SKM-1 treated with dmso at 0.1 percent for 144 hours (cell line): ENCODE data around the gene ROR1.
"Not testable (repeated sequence)": the region's sequence is repeated elsewhere in the genome, so short reads cannot be mapped to it uniquely, and the experiment has no call there.

Experiments used
- DNase-seq: peaks from one replicate; lab custom pipeline; 2025; ENCODE audit not compliant: unreplicated experiment; lab: John Stamatoyannopoulos, UW

Gene ROR1

DNA sequence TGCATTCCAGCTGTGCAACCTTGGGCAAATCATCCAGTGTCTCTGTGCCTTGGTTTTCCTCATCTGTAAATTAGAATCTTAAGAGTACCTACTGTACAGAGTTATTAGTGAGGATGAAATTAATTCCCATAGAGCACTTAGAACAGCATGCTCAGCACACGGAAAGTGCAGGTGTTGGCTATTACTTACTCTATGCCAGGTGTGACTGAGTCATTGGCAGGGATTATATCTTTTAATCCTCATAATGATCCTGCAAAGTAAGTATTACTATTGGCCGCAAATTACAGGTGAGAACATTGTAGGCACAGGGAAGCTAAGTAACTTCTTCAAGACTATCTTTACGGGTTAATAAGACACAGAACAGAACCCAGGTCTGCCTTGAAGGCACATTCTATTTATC lies 423.3 kb downstream of the ROR1 start:
- DNase-seq, result no peak

GRCh38 chr1:64199154-64199553 lies 425.3 kb downstream of the ROR1 start:
- DNase-seq, result no peak

GRCh38 chr1:64200064-64200463 lies 426.2 kb downstream of the ROR1 start:
- no peak for DNase-seq

- DNase-seq, result no peak
Measured at GRCh38 chr1:64203420-64203819, 429.6 kb downstream of the ROR1 start, which contains the start of gene UBE2U. UBE2U (plus strand) TSS chr1:64203623; CDS start chr1:64204051, 428 bp downstream.

DNA sequence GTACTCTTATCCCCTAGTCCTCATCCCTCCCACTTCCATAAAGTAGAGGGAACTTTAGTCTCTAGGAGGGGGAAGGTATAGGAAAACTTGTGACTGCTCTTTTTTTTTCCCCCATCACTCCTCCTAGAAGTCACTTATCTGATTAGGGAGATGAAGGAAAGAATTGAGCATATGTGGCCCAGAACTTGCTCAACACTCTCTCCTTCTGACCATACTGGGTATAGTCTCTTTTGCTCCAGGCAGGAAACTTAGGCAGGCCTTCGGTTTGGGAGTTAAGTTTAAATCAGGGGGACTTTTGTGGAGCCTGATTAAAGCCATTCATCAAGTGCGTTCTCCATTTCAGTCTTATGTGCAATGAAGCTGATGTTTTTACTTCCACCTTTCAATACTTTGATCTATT lies 435.4 kb downstream of the ROR1 start:
- no peak for DNase-seq

- DNase-seq, result no peak
Measured at GRCh38 chr1:64212031-64212430, 438.2 kb downstream of the ROR1 start.

DNA sequence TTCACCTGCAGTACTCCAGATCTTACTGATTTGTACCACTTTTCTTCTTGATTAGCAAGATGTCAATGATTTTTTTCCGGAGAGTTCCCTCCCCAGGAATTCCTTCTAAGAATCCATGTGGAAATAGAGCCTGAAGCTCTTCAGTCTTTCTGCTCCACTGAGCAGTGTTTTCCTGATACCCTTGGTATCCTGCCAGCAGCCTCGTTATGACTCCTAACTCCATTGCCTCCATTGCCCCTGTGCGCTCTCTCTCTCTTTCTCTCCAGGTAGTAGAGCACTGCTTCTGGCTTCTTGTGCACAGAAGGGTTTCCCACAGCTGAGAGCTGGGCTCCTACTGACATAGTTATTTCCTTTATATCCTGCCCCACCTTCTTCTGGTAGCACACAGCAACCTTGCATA lies 441.8 kb downstream of the ROR1 start:
- no peak for DNase-seq

- no peak for DNase-seq
Measured at GRCh38 chr1:64220241-64220640, 446.4 kb downstream of the ROR1 start.

GRCh38 chr1:64223329-64224151 lies 449.7 kb downstream of the ROR1 start:
- no peak for DNase-seq

- DNase-seq, result not testable (repeated sequence)
Measured at GRCh38 chr1:64224236-64224635, 450.4 kb downstream of the ROR1 start.

GRCh38 chr1:64228167-64228957 lies 454.5 kb downstream of the ROR1 start:
- DNase-seq, result no peak

- no peak for DNase-seq
Measured at GRCh38 chr1:64229307-64229706, 455.5 kb downstream of the ROR1 start.
